H1 (cell line): ENCODE results near the gene SIM2. TPM values are rescaled to one million over a fixed set of nuclear protein-coding genes. Genes with fewer than 3 reads are reported as not detected.

Experiments
- CTCF ChIA-PET: fragments of 300-600 bp; sonication (Branson Sonifier 250); formaldehyde crosslinking; loops from one replicate; lab custom pipeline; 2021; ENCODE audit not compliant: partially characterized antibody; lab: Charles Lee
- POLR2A ChIA-PET: fragments of 300-600 bp; sonication (Branson Sonifier 250); formaldehyde crosslinking; loops from one replicate; lab custom pipeline; 2021; ENCODE audit warnings: inconsistent platforms; ENCODE audit not compliant: partially characterized antibody; lab: Charles Lee
- DNase-seq, 2 experiments: peaks; one replicate each; pipeline versions ENCODE4 v3.0.0 to v3.0.0-alpha.2; 2010 to 2022; ENCODE audit warnings: low spot score in 2 of 2, low read depth in 1 of 2, mixed read lengths in 1 of 2
- FAIRE-seq: peaks from 2 replicates; lab custom pipeline; 2011; peaks lifted over from hg19 to GRCh38; lab: Jason Lieb, UNC
- H2AFZ ChIP-seq: 2 replicates; pipeline ENCODE4 v1.8.1; 2012; ENCODE audit warnings: low read length, inconsistent platforms
- H2AK5ac ChIP-seq: 2 replicates; pipeline ENCODE4 v1.6.1; 2013; ENCODE audit warnings: low read depth, low read length
- H2BK120ac ChIP-seq: replicated peaks from 2 replicates; pipeline ENCODE3; 2013; ENCODE audit warnings: low read depth, low read length, inconsistent platforms
- H2BK12ac ChIP-seq: 2 replicates; pipeline ENCODE4 v1.6.1; 2013; ENCODE audit warnings: low read depth, low read length
- H2BK15ac ChIP-seq: 2 replicates; pipeline ENCODE4 v1.6.1; 2013; ENCODE audit warnings: low read length
- H2BK20ac ChIP-seq: 2 replicates; pipeline ENCODE4 v1.6.1; 2013; ENCODE audit warnings: low read length
- H2BK5ac ChIP-seq: 2 replicates; pipeline ENCODE4 v1.6.1; 2013; ENCODE audit warnings: low read depth, low read length
- H3K14ac ChIP-seq: 2 replicates; pipeline ENCODE4 v1.6.1; 2013; ENCODE audit warnings: inconsistent platforms; ENCODE audit not compliant: insufficient read length
- H3K18ac ChIP-seq: 2 replicates; pipeline ENCODE4 v1.6.1; 2013; ENCODE audit warnings: low read length; ENCODE audit errors: extremely low read depth
- H3K23ac ChIP-seq: 2 replicates; pipeline ENCODE4 v1.6.1; 2013; ENCODE audit warnings: inconsistent platforms; ENCODE audit not compliant: insufficient read length
- H3K23me2 ChIP-seq: 2 replicates; pipeline ENCODE4 v1.6.1; 2013; ENCODE audit warnings: low read depth, low read length
- H3K27ac ChIP-seq: 2 replicates; pipeline ENCODE4 v1.6.1; 2011; ENCODE audit warnings: low read depth, low read length, inconsistent platforms
- H3K27me3 ChIP-seq, 4 experiments: replicated peaks in 1 of 4; 1 replicate in 1 of 4; 2 replicates in 3 of 4; pipeline versions ENCODE4 v1.6.1 to v1.8.1; 2011 to 2013; ENCODE audit warnings: low read length in 3 of 4, mild to moderate bottlenecking in 3 of 4, inconsistent platforms in 2 of 4, mixed read lengths in 2 of 4, moderate library complexity in 1 of 4; ENCODE audit not compliant: control insufficient read depth in 3 of 4, insufficient read depth in 3 of 4; ENCODE audit errors: extremely low read depth in 1 of 4
- H3K36me3 ChIP-seq, 4 experiments: 2 replicates each; pipeline versions ENCODE4 v1.6.1 to v1.8.1; 2011 to 2013; ENCODE audit warnings: mild to moderate bottlenecking in 4 of 4, low read length in 3 of 4, moderate library complexity in 2 of 4, control low read depth in 1 of 4, inconsistent platforms in 1 of 4; ENCODE audit not compliant: insufficient read depth in 4 of 4, control insufficient read depth in 2 of 4
- H3K4ac ChIP-seq: replicated peaks from 2 replicates; pipeline ENCODE3; 2013; ENCODE audit warnings: low read length, low read depth, mixed read lengths, inconsistent platforms; ENCODE audit not compliant: insufficient read length
- H3K4me1 ChIP-seq, 4 experiments: replicated peaks in 1 of 4; 1 replicate in 1 of 4; 2 replicates in 3 of 4; pipeline versions ENCODE4 v1.6.1 to v1.8.1; 2011 to 2013; ENCODE audit warnings: low read length in 3 of 4, inconsistent platforms in 2 of 4, mixed read lengths in 1 of 4; ENCODE audit not compliant: insufficient read depth in 4 of 4, control insufficient read depth in 3 of 4
- H3K4me2 ChIP-seq, 2 experiments: 2 replicates each; pipeline versions ENCODE4 v1.6.1 to v1.8.1; 2011 to 2013; ENCODE audit warnings: low read depth in 2 of 2, low read length in 2 of 2, control low read depth in 1 of 2, inconsistent platforms in 1 of 2, mild to moderate bottlenecking in 1 of 2; ENCODE audit not compliant: insufficient read depth in 1 of 2
- H3K4me3 ChIP-seq, 4 experiments: fragments of 200-600, 300-600 bp in 1 of 4; sonication (generic), shearing (Covaris generic), sonication (Bioruptor Twin) in 1 of 4; 2 replicates each; pipeline versions ENCODE4 v1.5.1 to v1.8.1; 2011 to 2016; ENCODE audit warnings: low read length in 4 of 4, low read depth in 3 of 4, control low read depth in 2 of 4, inconsistent platforms in 2 of 4, mild to moderate bottlenecking in 2 of 4, mixed read lengths in 1 of 4, moderate library complexity in 1 of 4; ENCODE audit not compliant: insufficient read depth in 2 of 4; ENCODE audit errors: extremely low read depth in 1 of 4
- H3K56ac ChIP-seq: replicated peaks from 2 replicates; pipeline ENCODE3; 2013; ENCODE audit warnings: low read depth, mild to moderate bottlenecking, mixed read lengths, low read length, inconsistent platforms; ENCODE audit not compliant: insufficient read length
- H3K79me1 ChIP-seq: 2 replicates; pipeline ENCODE4 v1.6.1; 2013; ENCODE audit warnings: low read depth, low read length, control low read depth
- H3K79me2 ChIP-seq, 2 experiments: 2 replicates each; pipeline versions ENCODE4 v1.6.1 to v1.8.1; 2012 to 2013; ENCODE audit warnings: low read length in 2 of 2, mild to moderate bottlenecking in 2 of 2, inconsistent platforms in 1 of 2; ENCODE audit not compliant: insufficient read depth in 2 of 2, control insufficient read depth in 1 of 2
- H3K9ac ChIP-seq, 4 experiments: replicated peaks in 1 of 4; 1 replicate in 1 of 4; 2 replicates in 3 of 4; pipeline versions ENCODE4 v1.6.1 to v1.8.1; 2011 to 2013; ENCODE audit warnings: low read depth in 3 of 4, low read length in 3 of 4, control low read depth in 2 of 4, mild to moderate bottlenecking in 2 of 4, moderate library complexity in 2 of 4, inconsistent platforms in 1 of 4; ENCODE audit errors: extremely low read depth in 1 of 4
- H3K9me3 ChIP-seq, 2 experiments: 2 replicates each; pipeline versions ENCODE4 v1.6.1 to v1.8.1; 2012 to 2013; ENCODE audit warnings: mild to moderate bottlenecking in 2 of 2, moderate library complexity in 2 of 2, control low read depth in 1 of 2, inconsistent platforms in 1 of 2, low read depth in 1 of 2, low read length in 1 of 2, mixed read lengths in 1 of 2; ENCODE audit not compliant: insufficient read depth in 2 of 2
- H4K20me1 ChIP-seq, 2 experiments: replicated peaks in 1 of 2; 2 replicates each; pipeline versions ENCODE3 to v1.8.1; 2011 to 2013; ENCODE audit warnings: inconsistent platforms in 2 of 2, low read length in 2 of 2, mild to moderate bottlenecking in 1 of 2; ENCODE audit not compliant: insufficient read depth in 2 of 2, control insufficient read depth in 1 of 2
- H4K5ac ChIP-seq: 2 replicates; pipeline ENCODE4 v1.6.1; 2013; ENCODE audit warnings: low read length, low read depth, mixed read lengths, inconsistent platforms; ENCODE audit not compliant: insufficient read length
- H4K8ac ChIP-seq: 2 replicates; pipeline ENCODE4 v1.8.0; 2013; ENCODE audit warnings: mild to moderate bottlenecking, moderate library complexity, low read length, inconsistent platforms; ENCODE audit not compliant: insufficient read depth; ENCODE audit errors: extremely low read depth
- H4K91ac ChIP-seq: replicated peaks from 2 replicates; pipeline ENCODE3; 2013; ENCODE audit warnings: low read length, mixed read lengths, inconsistent platforms; ENCODE audit not compliant: insufficient read length
- BRCA1 ChIP-seq: IDR thresholded peaks from 2 replicates; pipeline ENCODE4 v1.6.1; 2012; ENCODE audit warnings: low read depth, low read length, improper control_type of control experiment
- GTF2F1 ChIP-seq: IDR thresholded peaks from 2 replicates; pipeline ENCODE4 v1.6.1; 2012; ENCODE audit warnings: low read depth, low read length, improper control_type of control experiment, borderline replicate concordance
- HDAC2 ChIP-seq, 2 experiments: fragments of 300-600 bp in 1 of 2; sonication (generic) in 1 of 2; IDR thresholded peaks; 2 replicates each; pipeline ENCODE4 v1.6.1; 2011 to 2012; ENCODE audit warnings: low read depth in 2 of 2, low read length in 2 of 2, mild to moderate bottlenecking in 2 of 2, moderate library complexity in 2 of 2, borderline replicate concordance in 1 of 2, inconsistent platforms in 1 of 2
- KDM4A ChIP-seq: IDR thresholded peaks from one replicate; pipeline ENCODE4 v1.7.1; 2012; ENCODE audit warnings: low read depth, mild to moderate bottlenecking, moderate library complexity, low read length, inconsistent platforms; ENCODE audit not compliant: severe bottlenecking
- KDM5A ChIP-seq: fragments of 200-600 bp; IDR thresholded peaks from 2 replicates; pipeline ENCODE4 v1.7.1; 2012; ENCODE audit warnings: mild to moderate bottlenecking, low read length, inconsistent platforms, mixed read lengths
- MAX ChIP-seq: IDR thresholded peaks from 2 replicates; pipeline ENCODE4 v1.6.1; 2012; ENCODE audit warnings: inconsistent platforms
- POLR2AphosphoS5 ChIP-seq: IDR thresholded peaks from 2 replicates; pipeline ENCODE4 v1.6.1; 2011; ENCODE audit warnings: low read depth, low read length
- SIX5 ChIP-seq: IDR thresholded peaks from 2 replicates; pipeline ENCODE4 v1.6.1; 2011; ENCODE audit warnings: mild to moderate bottlenecking, low read depth, low read length
- SUZ12 ChIP-seq: fragments of 200-600 bp; sonication (generic); IDR thresholded peaks from 2 replicates; pipeline ENCODE4 v1.6.1; 2012; ENCODE audit warnings: mild to moderate bottlenecking, inconsistent platforms, low read length, moderate library complexity, mixed read lengths
- TAF1 ChIP-seq: IDR thresholded peaks from 2 replicates; pipeline ENCODE4 v1.6.1; 2011; ENCODE audit warnings: mild to moderate bottlenecking, low read depth, low read length
- WGBS, 2 experiments: shearing (Covaris generic) in 1 of 2; methylation state at CpG; one replicate each; pipeline versions ENCODE4 v1.1.6 to v1.1.7; 2013 to 2015; ENCODE audit warnings: low lambda C conversion rate in 2 of 2, mixed read lengths in 2 of 2, inconsistent platforms in 1 of 2, low coverage in 1 of 2, missing lambda C conversion rate in 1 of 2; ENCODE audit not compliant: insufficient replicate concordance in 2 of 2, insufficient coverage in 1 of 2, insufficient read length in 1 of 2; ENCODE audit errors: extremely low coverage in 1 of 2, missing lambda C conversion rate in 1 of 2; 5-methylcytosine and 5-hydroxymethylcytosine counted together
- long read RNA-seq, 2 experiments: library from RNA in 1 of 2; library from capped mRNA in 1 of 2; stranded (forward); transcript quantifications; one replicate each; pipeline ENCODE4 v2.0.0, GENCODE V29; 2021; ENCODE audit warnings: inconsistent platforms in 1 of 2
- polyA minus RNA-seq, 3 experiments: library from RNA; depleted of rRNA, polyadenylated mRNA; stranded (reverse); fragments of >200 nt; gene quantifications; 1 replicate in 2 of 3; 2 replicates in 1 of 3; pipeline ENCODE4 v1.2.3, GENCODE V29; 2011
- polyA plus RNA-seq, 7 experiments: library from polyadenylated mRNA; depleted of rRNA in 3 of 7; stranded (reverse) in 5 of 7; unstranded in 2 of 7; fragments of >200 nt in 5 of 7; fragments of 200-250 nt in 2 of 7; gene quantifications; 1 replicate in 5 of 7; 2 replicates in 1 of 7; 4 replicates in 1 of 7; pipeline versions ENCODE4 v1.2.1 to v1.2.3, GENCODE V29; 2011 to 2013; ENCODE audit warnings: missing spikeins in 2 of 7, mixed read lengths in 2 of 7
- total RNA-seq: library from RNA; stranded (reverse); fragmentation: NEBNext Ultra II Directional; extraction: Animal tissue kit (Norgen Biotek cat#: 25700); gene quantifications from 2 replicates; pipeline ENCODE4 v1.2.1, GENCODE V29; 2021

SIM2 gene
- total RNA-seq (0.26 and 0.34 TPM in 2 replicates), polyA plus RNA-seq (2011; rRNA removed) (0.05 and 0.16 TPM in 2 replicates), polyA minus RNA-seq (2011; rRNA and poly(A)+ RNA removed) (0.05 and 0.13 TPM in 2 replicates)
- polyA plus RNA-seq (2011; cell fraction: cytosol; rRNA removed): 0.08 TPM
- polyA plus RNA-seq (2011; cell fraction: nucleus; rRNA removed): 0.24 TPM
- 0.08 to 0.37 TPM (median 0.19 TPM) in 4 replicates for polyA plus RNA-seq (2012, experiment 1 of 2)
- 0.05 TPM for polyA plus RNA-seq (2012, experiment 2 of 2)
- 0.14 TPM for polyA plus RNA-seq (2013, experiment 1 of 2)
- polyA plus RNA-seq (2013, experiment 2 of 2): 0.11 TPM
- not detected for polyA minus RNA-seq (2011; cell fraction: cytosol; rRNA and poly(A)+ RNA removed)
- polyA minus RNA-seq (2011; cell fraction: nucleus; rRNA and poly(A)+ RNA removed): 0.70 TPM
- long read RNA-seq, experiment 1, partial matches to known transcripts: 0 of 1 reads
- long read RNA-seq, experiment 1, other reads (novel, unspliced or antisense): 1 of 1 reads
- long read RNA-seq, experiment 2: 0 reads

- Histone ChIP-seq H2AK5ac (no peak within 1 kb of the TSS), H4K91ac (no peak within 1 kb of the TSS), H3K14ac (no peak within 1 kb of the TSS), H3K79me1 (no peaks in the 10 kb centered on the region; the same call in 1 of the 2 replicates), H3K4ac (no peak within 1 kb of the TSS), H3K56ac (no peak within 1 kb of the TSS), H3K79me2 (no peaks in the 10 kb centered on the region), H3K36me3 (peaks cover 0 to 19% (median 0%) of the 10 kb centered on the region in 4 experiments; a peak in 1 of 8 replicates), H4K8ac (peak within 1 kb of the TSS; percentile 26), H2BK20ac (no peak within 1 kb of the TSS), H2BK15ac (no peak within 1 kb of the TSS), H3K9ac (no peak within 1 kb of the TSS; a peak in 1 of 7 replicates), H3K9me3 (no peaks in the 10 kb centered on the region), H3K23ac (no peak within 1 kb of the TSS), H2AFZ (no peak within 1 kb of the TSS; the same call in 1 of the 2 replicates), H2BK5ac (no peak within 1 kb of the TSS; the same call in 1 of the 2 replicates), H3K23me2 (peaks cover 7% of the 10 kb centered on the region; the same call in 1 of the 2 replicates), H2BK120ac (no peak within 1 kb of the TSS), H3K18ac (peak within 1 kb of the TSS; percentile 71), H2BK12ac (peak within 1 kb of the TSS; percentile 92), H3K27me3 (peaks cover 97 to 100% (median 100%) of the 10 kb centered on the region in 4 experiments), H3K27ac (no peak within 1 kb of the TSS), H3K4me2 (peak within 1 kb of the TSS; percentile 58 to 76), H3K4me3 (peak within 1 kb of the TSS; percentile 14 to 52 (median 32); a peak in 7 of 8 replicates), H4K5ac (no peak within 1 kb of the TSS), H3K4me1 (peaks cover 0 to 68% (median 38%) of the 10 kb centered on the region in 4 experiments; a peak in 6 of 7 replicates), H4K20me1 (peaks cover 28 to 30% of the 10 kb centered on the region in 2 experiments)
- whole genome bisulfite sequencing, 2 experiments: 3% methylated on average over 28 of the region's 70 CpGs; no CpG with 5 or more reads in 1 of the 2 experiments
- TF ChIP-seq HDAC2 (IDR thresholded peaks at IDR 0.05; ENCODE audit: borderline replicate concordance in 1 of 2, low read depth in 2 of 2, low read length in 2 of 2) (no peak), KDM5A (no peak), MAX (peak; percentile 67), BRCA1 (no peak), SIX5 (no peak), POLR2AphosphoS5 (no peak), TAF1 (no peak), SUZ12 (peak; percentile 74), KDM4A (peak; percentile 11), GTF2F1 (no peak)
- no peak for FAIRE-seq
- ChIA-PET CTCF (interaction anchor here (0.9 to 3.2 kb wide), 4 partner anchors 9 to 205 kb away, joined by 3 to 17 read pairs (median 4); no protein-coding TSS in a partner anchor), POLR2A (interaction anchor here (3.5 kb wide), 1 partner anchor 10 kb away, joined by 15 read pairs; no protein-coding TSS in a partner anchor)
- no peak for DNase-seq
Observed at GRCh38 chr21:36698981-36699545, at the start of gene SIM2. TSS of gene SIM2 (plus strand) at chr21:36699115. CDS start at chr21:36699747, 632 bp downstream.
